ENCODE measurements around the gene LGALSL. TPM values are rescaled to one million over a fixed set of nuclear protein-coding genes. Genes with fewer than 3 reads are reported as not detected.

LGALSL gene
- polyA plus RNA-seq, 1 of the 3 experiments (the other 2 are of a cell fraction): 6.5 TPM

DNA sequence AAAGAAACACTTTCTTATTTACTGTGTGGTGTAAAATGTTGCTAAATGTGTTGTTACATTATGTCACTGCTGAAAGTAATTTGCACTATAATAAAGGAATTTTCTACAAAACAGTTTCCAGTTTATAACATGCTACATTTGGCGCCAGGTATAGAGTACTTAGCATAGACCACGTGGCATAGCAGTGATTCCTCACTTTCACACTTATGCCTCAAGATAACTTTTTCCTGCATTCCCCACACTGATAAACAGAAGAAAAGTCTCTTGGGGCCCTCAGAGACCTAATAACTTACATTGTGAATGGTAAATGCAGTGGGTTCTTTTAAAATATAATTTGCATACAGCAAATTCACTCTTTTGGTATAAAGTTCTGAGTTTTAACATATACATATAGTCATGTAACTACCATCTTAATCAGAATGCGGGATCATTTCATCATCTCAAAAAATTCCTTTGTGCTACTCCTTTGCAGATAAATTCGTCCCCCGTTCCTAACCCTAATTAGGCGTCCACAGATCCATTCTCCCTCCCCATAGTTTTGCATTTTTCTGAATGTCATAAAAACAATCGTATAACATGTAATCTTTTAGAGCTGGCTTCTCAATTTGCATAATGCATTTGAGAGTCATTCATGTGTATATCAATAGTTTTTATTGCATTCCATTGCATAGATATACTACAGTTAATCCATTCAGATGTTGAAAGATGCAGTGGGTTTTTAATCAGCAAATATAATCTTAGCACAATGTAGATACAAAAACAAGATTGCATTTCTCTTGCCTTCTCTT lies 7.5 kb downstream of the LGALSL start (continued):
- TF ChIP-seq NFIC (IDR thresholded peaks at IDR 0.05; ENCODE audit: borderline replicate concordance): no peak
- TF ChIP-seq, protein P1, sequence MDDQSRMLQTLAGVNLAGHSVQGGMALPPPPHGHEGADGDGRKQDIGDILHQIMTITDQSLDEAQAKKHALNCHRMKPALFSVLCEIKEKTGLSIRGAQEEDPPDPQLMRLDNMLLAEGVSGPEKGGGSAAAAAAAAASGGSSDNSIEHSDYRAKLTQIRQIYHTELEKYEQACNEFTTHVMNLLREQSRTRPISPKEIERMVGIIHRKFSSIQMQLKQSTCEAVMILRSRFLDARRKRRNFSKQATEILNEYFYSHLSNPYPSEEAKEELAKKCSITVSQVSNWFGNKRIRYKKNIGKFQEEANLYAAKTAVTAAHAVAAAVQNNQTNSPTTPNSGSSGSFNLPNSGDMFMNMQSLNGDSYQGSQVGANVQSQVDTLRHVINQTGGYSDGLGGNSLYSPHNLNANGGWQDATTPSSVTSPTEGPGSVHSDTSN (IDR thresholded peaks at IDR 0.05): no peak
- TF ChIP-seq, protein P2, sequence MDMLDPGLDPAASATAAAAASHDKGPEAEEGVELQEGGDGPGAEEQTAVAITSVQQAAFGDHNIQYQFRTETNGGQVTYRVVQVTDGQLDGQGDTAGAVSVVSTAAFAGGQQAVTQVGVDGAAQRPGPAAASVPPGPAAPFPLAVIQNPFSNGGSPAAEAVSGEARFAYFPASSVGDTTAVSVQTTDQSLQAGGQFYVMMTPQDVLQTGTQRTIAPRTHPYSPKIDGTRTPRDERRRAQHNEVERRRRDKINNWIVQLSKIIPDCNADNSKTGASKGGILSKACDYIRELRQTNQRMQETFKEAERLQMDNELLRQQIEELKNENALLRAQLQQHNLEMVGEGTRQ (IDR thresholded peaks at IDR 0.05; ENCODE audit: borderline replicate concordance, low read depth, low read length): no peak
- no peak for TF ChIP-seq RAD21 (IDR thresholded peaks at IDR 0.05; ENCODE audit: low read length)

- Histone ChIP-seq H4K20me1 (ENCODE audit: insufficient read depth) (no peaks in the 10 kb centered on the region), H3F3A (replicated peaks; ENCODE audit: insufficient read depth) (no peaks in the 10 kb centered on the region), H2AFZ (ENCODE audit: low read depth) (no peak overlapping the region), H3K9me3 (no peaks in the 10 kb centered on the region), H3K9ac (no peak overlapping the region), H3K4me2 (no peak overlapping the region), H3K4me3 (ENCODE audit: low read depth in 2 of 2, low read length in 1 of 2) (no peak overlapping the region), H3K27me3 (ENCODE audit: insufficient read depth) (no peaks in the 10 kb centered on the region), H3K79me2 (ENCODE audit: insufficient read depth) (no peaks in the 10 kb centered on the region), H3K36me3 (replicated peaks in 1 of 2; ENCODE audit: control insufficient read depth in 1 of 2, insufficient read depth in 2 of 2, low read length in 1 of 2) (peaks cover 15 to 23% of the 10 kb centered on the region in 2 experiments), H3K27ac (ENCODE audit: low read depth in 2 of 2, low read length in 1 of 2) (no peak overlapping the region), H3K4me1 (ENCODE audit: control insufficient read depth in 1 of 2, insufficient read depth in 2 of 2, low read depth in 1 of 2, low read length in 1 of 2) (peaks cover 0 to 5% of the 10 kb centered on the region in 2 experiments; a peak in 1 of 4 replicates), H3K9me2 (no peaks in the 10 kb centered on the region)
- POLR2A ChIA-PET: no interaction called here
- CTCF ChIA-PET: interaction anchor here (0.9 to 1.5 kb wide), 3 partner anchors 10 to 61 kb away, joined by 3 to 5 read pairs (median 3); no protein-coding TSS in a partner anchor
- 77% methylated on average over 3 of the region's 3 CpGs for WGBS (ENCODE audit: low lambda C conversion rate)
- TF ChIP-seq YY1 (IDR thresholded peaks at IDR 0.05; ENCODE audit: low read depth) (no peak), CTCF (IDR thresholded peaks at IDR 0.05) (no peak), MXI1 (IDR thresholded peaks at IDR 0.05; ENCODE audit: low read depth, low read length) (no peak), TCF12 (IDR thresholded peaks at IDR 0.05) (no peak), GATA2 (CRISPR knock-in tag; IDR thresholded peaks at IDR 0.05) (no peak), NFIC (IDR thresholded peaks at IDR 0.05; ENCODE audit: borderline replicate concordance) (no peak)
- DNase-seq: no peak
Measured at GRCh38 chr2:64462171-64462570, 8.2 kb downstream of the LGALSL start.
